Activated naive CD8-positive, alpha-beta T cell treated with anti-CD3 and anti-CD28 coated beads, Interleukin-2, amount 10 ng/mL, durations not matched to agents 7 days and 5 days (primary cell): ENCODE results near the gene NFASC. TPM values are rescaled to one million over a fixed set of nuclear protein-coding genes. Genes with fewer than 3 reads are reported as not detected.

ENCODE experiments used
- ATAC-seq: fragments of 150-1000 bp; cut with Tn5 transposase; one replicate; pipeline ENCODE4 v1.10.0; 2021; ENCODE audit warnings: low read depth, moderate library complexity
- POLR2A ChIA-PET: fragments of 350-600 bp; sonication (Branson Sonifier 250); formaldehyde crosslinking; loops from one replicate; lab custom pipeline; 2021; ENCODE audit warnings: antibody characterized with exemption; lab: Charles Lee
- DNase-seq: peaks from one replicate; pipeline ENCODE4 v3.0.0; 2021
- H3K27ac Mint-ChIP-seq: one replicate; pipeline ENCODE4 v1.8.0; 2022; ENCODE audit warnings: mild to moderate bottlenecking, mixed read lengths
- H3K27me3 Mint-ChIP-seq: one replicate; pipeline ENCODE4 v1.8.0; 2022; ENCODE audit warnings: mild to moderate bottlenecking, moderate library complexity, mixed read lengths
- H3K36me3 Mint-ChIP-seq: one replicate; pipeline ENCODE4 v1.8.0; 2021; ENCODE audit warnings: mild to moderate bottlenecking, mixed read lengths
- H3K4me1 Mint-ChIP-seq: one replicate; pipeline ENCODE4 v1.8.0; 2021; ENCODE audit warnings: mixed read lengths
- H3K4me3 Mint-ChIP-seq: one replicate; pipeline ENCODE4 v1.8.0; 2022; ENCODE audit warnings: mild to moderate bottlenecking, moderate library complexity, mixed read lengths
- H3K9me3 Mint-ChIP-seq: one replicate; pipeline ENCODE4 v1.8.0; 2021; ENCODE audit warnings: mixed read lengths
- total RNA-seq, 2 experiments: library from RNA; stranded (reverse); gene quantifications; one replicate each; pipeline ENCODE4 v1.2.3, GENCODE V29; 2021

The NFASC gene
- total RNA-seq, 2 experiments from 2014 or later: 0.14 to 0.31 TPM

DNA sequence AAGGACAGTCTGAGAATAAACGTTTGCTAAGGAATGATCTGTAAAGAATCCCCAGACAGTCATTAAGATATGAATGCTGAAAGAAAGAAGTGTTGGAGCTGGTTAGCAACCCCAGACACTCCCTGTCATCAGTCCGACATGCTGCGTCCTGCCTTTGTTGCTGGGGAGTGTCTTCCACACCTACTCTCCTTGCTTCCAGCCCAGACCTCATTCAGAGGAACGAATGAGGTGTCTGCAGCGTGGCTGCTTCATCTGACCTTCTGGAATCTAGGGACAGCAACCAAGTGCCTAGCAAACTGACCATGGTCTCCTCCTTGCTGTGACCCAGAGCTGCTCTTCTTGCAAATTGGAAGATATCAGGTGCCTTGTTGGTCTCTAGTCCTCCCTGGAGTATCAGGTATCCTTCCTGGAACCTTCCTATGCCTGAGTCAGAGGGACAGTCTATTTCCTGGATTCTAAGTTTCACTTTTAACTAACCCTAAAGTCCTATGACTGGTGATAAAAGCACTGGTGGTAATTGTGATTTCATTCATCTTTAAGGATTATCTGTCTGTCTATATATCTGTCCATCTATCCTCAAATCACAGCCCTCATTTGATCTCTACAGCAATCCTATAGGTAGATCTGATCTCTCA lies 45.3 kb downstream of the NFASC start:
- peaks cover 6% of the 10 kb centered on the region for H3K9me3 Mint-ChIP-seq
- no peak for ATAC-seq
- H3K4me1 Mint-ChIP-seq: no peaks in the 10 kb centered on the region
- no peak overlapping the region for H3K27ac Mint-ChIP-seq
- POLR2A ChIA-PET: no interaction called here
- no peaks in the 10 kb centered on the region for H3K36me3 Mint-ChIP-seq
- DNase-seq: no peak
- H3K4me3 Mint-ChIP-seq: no peak overlapping the region
- peaks cover 17% of the 10 kb centered on the region for H3K27me3 Mint-ChIP-seq

- H3K4me1 Mint-ChIP-seq: no peaks in the 10 kb centered on the region
- DNase-seq (no peak), ATAC-seq (no peak)
- peaks cover 6% of the 10 kb centered on the region for H3K9me3 Mint-ChIP-seq
- no peak overlapping the region for H3K27ac Mint-ChIP-seq
- POLR2A ChIA-PET: no interaction called here
- no peaks in the 10 kb centered on the region for H3K36me3 Mint-ChIP-seq
- no peak overlapping the region for H3K4me3 Mint-ChIP-seq
- peaks cover 14% of the 10 kb centered on the region for H3K27me3 Mint-ChIP-seq
These were observed 47.1 kb downstream of the NFASC start for GRCh38 chr1:204917802-204918201.

GRCh38 chr1:204920511-204920910 lies 49.8 kb downstream of the NFASC start:
- POLR2A ChIA-PET: no interaction called here
- no peak for DNase-seq
- Mint-ChIP-seq H3K9me3 (no peaks in the 10 kb centered on the region), H3K4me3 (no peak overlapping the region), H3K27me3 (peaks cover 14% of the 10 kb centered on the region), H3K4me1 (no peaks in the 10 kb centered on the region), H3K27ac (no peak overlapping the region), H3K36me3 (no peaks in the 10 kb centered on the region)
- ATAC-seq: no peak

GRCh38 chr1:204920967-204921366 lies 50.3 kb downstream of the NFASC start:
- Mint-ChIP-seq H3K9me3 (no peaks in the 10 kb centered on the region), H3K27me3 (peaks cover 15% of the 10 kb centered on the region), H3K4me3 (no peak overlapping the region), H3K27ac (no peak overlapping the region), H3K36me3 (no peaks in the 10 kb centered on the region), H3K4me1 (no peaks in the 10 kb centered on the region)
- ATAC-seq: no peak
- POLR2A ChIA-PET: no interaction called here
- no peak for DNase-seq

GRCh38 chr1:204921855-204922516 lies 51.3 kb downstream of the NFASC start:
- DNase-seq (no peak), ATAC-seq (no peak)
- POLR2A ChIA-PET: no interaction called here
- peaks cover 16% of the 10 kb centered on the region for H3K27me3 Mint-ChIP-seq
- H3K4me1 Mint-ChIP-seq: no peaks in the 10 kb centered on the region
- H3K4me3 Mint-ChIP-seq: no peak overlapping the region
- H3K9me3 Mint-ChIP-seq: no peaks in the 10 kb centered on the region
- H3K36me3 Mint-ChIP-seq: no peaks in the 10 kb centered on the region
- no peak overlapping the region for H3K27ac Mint-ChIP-seq

GRCh38 chr1:204923201-204923600 lies 52.5 kb downstream of the NFASC start:
- DNase-seq: no peak
- no peaks in the 10 kb centered on the region for H3K36me3 Mint-ChIP-seq

DNA sequence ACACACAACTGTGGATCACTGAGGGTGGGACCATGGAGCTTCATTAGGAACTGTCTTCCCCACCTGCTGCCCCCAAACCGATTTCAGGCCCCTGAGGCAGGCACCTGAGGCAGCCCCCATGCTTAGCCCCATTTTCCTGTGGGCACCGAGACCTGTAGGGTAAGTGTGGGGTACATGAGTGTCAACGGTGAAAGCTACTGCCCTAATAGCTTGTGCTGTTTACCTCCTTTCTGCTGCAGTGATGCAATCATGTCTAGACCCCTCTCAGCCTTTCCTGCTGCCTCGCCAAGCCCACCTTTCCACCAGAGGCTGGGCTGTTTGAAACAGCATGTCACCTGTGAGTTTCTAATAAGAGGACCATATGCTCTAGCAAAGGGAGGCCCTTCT lies 53.0 kb downstream of the NFASC start:
- POLR2A ChIA-PET: no interaction called here
- Mint-ChIP-seq H3K4me1 (no peaks in the 10 kb centered on the region), H3K36me3 (no peaks in the 10 kb centered on the region), H3K27ac (no peak overlapping the region), H3K9me3 (no peaks in the 10 kb centered on the region), H3K4me3 (no peak overlapping the region), H3K27me3 (peaks cover 19% of the 10 kb centered on the region)
- ATAC-seq (no peak), DNase-seq (no peak)

More at GRCh38 chr1:204923201-204923600, 52.5 kb downstream of the NFASC start:
- Mint-ChIP-seq H3K4me1 (no peaks in the 10 kb centered on the region), H3K27me3 (peaks cover 19% of the 10 kb centered on the region), H3K9me3 (no peaks in the 10 kb centered on the region), H3K27ac (no peak overlapping the region), H3K4me3 (no peak overlapping the region)
- POLR2A ChIA-PET: no interaction called here
- ATAC-seq: no peak

- H3K4me3 Mint-ChIP-seq: no peak overlapping the region
- ATAC-seq (no peak), DNase-seq (no peak)
- no peaks in the 10 kb centered on the region for H3K9me3 Mint-ChIP-seq
- no peaks in the 10 kb centered on the region for H3K4me1 Mint-ChIP-seq
- POLR2A ChIA-PET: no interaction called here
- H3K27me3 Mint-ChIP-seq: peaks cover 19% of the 10 kb centered on the region
- no peak overlapping the region for H3K27ac Mint-ChIP-seq
- no peaks in the 10 kb centered on the region for H3K36me3 Mint-ChIP-seq
These were observed 53.5 kb downstream of the NFASC start for GRCh38 chr1:204924013-204924759.

GRCh38 chr1:204925701-204926100 lies 55.0 kb downstream of the NFASC start:
- H3K9me3 Mint-ChIP-seq: no peaks in the 10 kb centered on the region
- ATAC-seq (no peak), DNase-seq (no peak)
- H3K27ac Mint-ChIP-seq: no peak overlapping the region
- no peak overlapping the region for H3K4me3 Mint-ChIP-seq
- H3K36me3 Mint-ChIP-seq: no peaks in the 10 kb centered on the region
- H3K27me3 Mint-ChIP-seq: peaks cover 13% of the 10 kb centered on the region
- POLR2A ChIA-PET: no interaction called here
- no peaks in the 10 kb centered on the region for H3K4me1 Mint-ChIP-seq

DNA sequence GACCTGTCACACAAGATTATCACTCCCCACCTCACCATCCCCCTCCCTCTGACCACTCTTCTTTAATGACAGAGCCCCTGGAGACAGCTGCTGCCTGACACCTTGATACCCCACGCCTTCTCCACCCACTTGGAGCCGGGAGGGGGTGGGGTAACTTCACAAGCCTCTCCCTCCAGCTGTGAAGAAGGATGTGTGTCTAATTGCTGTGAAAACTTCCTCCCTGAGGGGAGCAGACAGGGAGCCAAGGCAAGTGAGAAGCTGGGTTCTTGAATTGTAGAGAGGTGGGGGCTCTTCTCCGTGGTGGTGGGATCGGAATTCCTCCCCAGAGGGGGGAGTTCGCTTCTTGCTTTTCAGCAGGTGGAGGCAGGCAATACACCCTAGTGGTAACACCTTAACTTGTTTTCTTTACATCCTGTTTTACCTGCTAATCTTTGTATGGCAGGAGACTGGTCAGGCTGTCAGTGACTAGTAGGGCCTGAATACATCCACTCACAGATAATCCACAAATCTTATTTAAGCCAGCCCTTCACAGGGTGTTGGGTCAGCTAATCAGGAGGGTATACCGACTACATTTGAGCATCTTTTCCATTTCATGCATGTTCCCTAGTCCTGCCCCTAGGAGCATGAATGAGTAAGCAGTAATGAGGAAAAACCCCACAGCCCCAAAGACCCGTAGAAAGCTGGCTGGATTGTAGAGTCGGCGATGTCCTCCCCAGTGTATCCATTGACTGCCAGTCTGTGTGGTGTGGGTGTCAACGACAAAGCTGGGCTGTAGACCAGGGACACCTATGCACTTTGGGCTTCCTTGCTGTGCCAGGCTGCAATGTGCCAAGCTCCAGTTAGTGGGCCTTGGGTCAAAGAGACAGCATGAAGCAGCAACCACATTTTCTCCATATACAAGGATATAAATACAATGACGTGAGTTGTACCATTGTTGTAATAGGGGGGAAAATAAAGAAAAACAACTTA lies 57.3 kb downstream of the NFASC start:
- DNase-seq (no peak), ATAC-seq (no peak)
- no peaks in the 10 kb centered on the region for H3K4me1 Mint-ChIP-seq
- POLR2A ChIA-PET: no interaction called here
- no peak overlapping the region for H3K27ac Mint-ChIP-seq
- H3K9me3 Mint-ChIP-seq: no peaks in the 10 kb centered on the region
- H3K36me3 Mint-ChIP-seq: no peaks in the 10 kb centered on the region
- H3K4me3 Mint-ChIP-seq: no peak overlapping the region
- peaks cover 10% of the 10 kb centered on the region for H3K27me3 Mint-ChIP-seq

DNA sequence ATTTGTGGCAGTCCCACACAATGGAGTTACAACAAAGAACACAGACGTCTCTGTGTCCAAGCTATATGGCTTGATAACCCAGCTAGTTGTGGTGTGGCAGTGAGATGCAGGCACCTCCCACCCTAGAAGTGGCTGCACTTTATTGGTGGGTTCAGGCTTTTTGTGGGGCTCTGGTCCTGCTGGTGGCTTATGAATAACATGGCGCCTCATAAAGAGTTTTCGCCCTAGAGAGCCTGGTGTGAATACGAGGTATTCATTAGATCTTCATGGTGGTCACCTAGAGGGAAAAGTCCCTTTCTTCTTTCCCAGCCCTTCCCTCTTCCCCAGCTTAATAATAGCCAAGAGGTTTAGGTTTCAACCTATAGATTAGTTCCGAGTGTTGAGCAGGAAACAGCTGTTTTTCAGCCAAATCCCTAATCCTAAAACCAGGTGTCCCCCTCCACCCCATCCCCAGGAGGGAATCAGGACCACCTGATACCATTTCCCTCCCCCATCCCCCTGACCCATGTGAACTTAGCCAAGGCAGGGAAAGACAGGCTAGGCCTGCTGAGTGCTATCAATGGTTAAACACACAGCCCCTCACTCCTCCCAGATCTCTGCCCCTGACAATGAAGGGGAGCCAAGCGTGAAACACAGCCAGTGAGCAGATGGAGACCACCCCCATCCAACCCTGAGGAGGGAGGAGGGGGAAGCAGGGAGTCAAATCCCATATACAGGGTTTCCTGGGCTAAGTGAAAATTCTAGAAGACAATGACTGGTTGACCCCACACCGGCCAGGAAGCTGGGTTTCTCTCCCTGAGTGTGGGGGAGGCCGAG lies 58.2 kb downstream of the NFASC start:
- no peak for ATAC-seq
- no peak overlapping the region for H3K27ac Mint-ChIP-seq
- H3K36me3 Mint-ChIP-seq: no peaks in the 10 kb centered on the region
- H3K4me1 Mint-ChIP-seq: no peaks in the 10 kb centered on the region
- H3K4me3 Mint-ChIP-seq: no peak overlapping the region
- POLR2A ChIA-PET: no interaction called here
- H3K27me3 Mint-ChIP-seq: peaks cover 7% of the 10 kb centered on the region
- no peaks in the 10 kb centered on the region for H3K9me3 Mint-ChIP-seq
- no peak for DNase-seq

- Mint-ChIP-seq H3K9me3 (no peaks in the 10 kb centered on the region), H3K4me3 (no peak overlapping the region), H3K27me3 (peaks cover 7% of the 10 kb centered on the region), H3K4me1 (no peaks in the 10 kb centered on the region), H3K36me3 (no peaks in the 10 kb centered on the region), H3K27ac (no peak overlapping the region)
- no peak for DNase-seq
- ATAC-seq: no peak
- POLR2A ChIA-PET: no interaction called here
These were observed 59.0 kb downstream of the NFASC start for GRCh38 chr1:204929487-204930154.
